SW480 (cell line): ENCODE data around the gene PARP12.
A peak's percentile ranks its signal among the peaks of the same experiment; 100 is the strongest.

Experiments
- DNase-seq: peaks from one replicate; pipeline ENCODE4 v3.0.0-alpha.2; 2016; ENCODE audit warnings: low spot score

The PARP12 gene

GRCh38 chr7:140059273-140060242 lies 3.2 kb downstream of the PARP12 start:
- peak; percentile 43 for DNase-seq

- DNase-seq, result no peak
Measured at GRCh38 chr7:140058517-140058916, 4.2 kb downstream of the PARP12 start.

- no peak for DNase-seq
Measured at GRCh38 chr7:140057143-140057535, 5.6 kb downstream of the PARP12 start.

- no peak for DNase-seq
Measured at GRCh38 chr7:140056431-140057142, 6.2 kb downstream of the PARP12 start.

GRCh38 chr7:140055833-140056232 lies 6.9 kb downstream of the PARP12 start:
- no peak for DNase-seq

GRCh38 chr7:140054751-140055150 lies 8.0 kb downstream of the PARP12 start:
- DNase-seq, result no peak

GRCh38 chr7:140053812-140054539 lies 8.8 kb downstream of the PARP12 start:
- no peak for DNase-seq

GRCh38 chr7:140051820-140052219 lies 10.9 kb downstream of the PARP12 start:
- DNase-seq, result no peak

GRCh38 chr7:140050100-140050499 lies 12.7 kb downstream of the PARP12 start:
- no peak for DNase-seq

- DNase-seq, result peak; percentile 32
Measured at GRCh38 chr7:140049339-140050024, 13.3 kb downstream of the PARP12 start.

- DNase-seq, result no peak
Measured at GRCh38 chr7:140048989-140049338, 13.8 kb downstream of the PARP12 start.

- no peak for DNase-seq
Measured at GRCh38 chr7:140048138-140048537, 14.6 kb downstream of the PARP12 start.

GRCh38 chr7:140047197-140047596 lies 15.6 kb downstream of the PARP12 start:
- DNase-seq, result no peak

- DNase-seq, result no peak
Measured at GRCh38 chr7:140045697-140046096, 17.1 kb downstream of the PARP12 start.

- no peak for DNase-seq
Measured at GRCh38 chr7:140044251-140044650, 18.5 kb downstream of the PARP12 start.

- no peak for DNase-seq
Measured at GRCh38 chr7:140042386-140042670, 20.4 kb downstream of the PARP12 start.

- no peak for DNase-seq
Measured at GRCh38 chr7:140041659-140042385, 20.9 kb downstream of the PARP12 start.

GRCh38 chr7:140039896-140040295 lies 22.9 kb downstream of the PARP12 start:
- DNase-seq, result no peak

- no peak for DNase-seq
Measured at GRCh38 chr7:140039066-140039465, 23.7 kb downstream of the PARP12 start.

GRCh38 chr7:140036224-140036962 lies 26.4 kb downstream of the PARP12 start:
- no peak for DNase-seq
